PC-9 (cell line): ENCODE measurements around the gene DENND1A.

Source experiments
- EZH2 ChIP-seq: fragments of 200-600 bp; sonication (generic); IDR thresholded peaks from 2 replicates; pipeline ENCODE4 v1.8.0; 2017; ENCODE audit warnings: antibody characterized with exemption, low read depth
- TF ChIP-seq, protein P1 (sequence below): fragments of 200-600 bp; sonication (generic); conservative IDR thresholded peaks from 2 replicates; pipeline ENCODE4 v1.6.1; 2017; ENCODE audit warnings: mixed run types, antibody characterized with exemption, mild to moderate bottlenecking, moderate library complexity

DNA sequence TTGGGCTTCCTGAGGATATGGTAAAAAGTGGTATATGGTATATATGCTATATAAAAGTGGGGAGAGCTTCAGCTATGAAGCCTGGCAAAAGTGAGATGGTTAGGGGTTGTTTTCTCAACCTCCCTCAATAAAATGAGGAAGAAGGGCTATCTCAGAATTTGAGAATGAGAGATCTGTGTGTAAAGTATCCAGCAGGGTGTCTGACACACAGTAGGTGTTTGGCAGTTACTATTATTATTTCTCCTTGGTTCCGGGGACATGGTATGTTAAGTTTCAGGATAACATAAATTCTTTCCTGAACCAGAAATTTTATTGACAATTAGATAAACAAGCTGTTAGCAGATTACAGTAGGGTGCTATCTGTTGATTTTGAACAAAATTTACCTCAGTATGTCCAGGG, 94.1 kb downstream of the DENND1A start:
- TF ChIP-seq, protein P1, sequence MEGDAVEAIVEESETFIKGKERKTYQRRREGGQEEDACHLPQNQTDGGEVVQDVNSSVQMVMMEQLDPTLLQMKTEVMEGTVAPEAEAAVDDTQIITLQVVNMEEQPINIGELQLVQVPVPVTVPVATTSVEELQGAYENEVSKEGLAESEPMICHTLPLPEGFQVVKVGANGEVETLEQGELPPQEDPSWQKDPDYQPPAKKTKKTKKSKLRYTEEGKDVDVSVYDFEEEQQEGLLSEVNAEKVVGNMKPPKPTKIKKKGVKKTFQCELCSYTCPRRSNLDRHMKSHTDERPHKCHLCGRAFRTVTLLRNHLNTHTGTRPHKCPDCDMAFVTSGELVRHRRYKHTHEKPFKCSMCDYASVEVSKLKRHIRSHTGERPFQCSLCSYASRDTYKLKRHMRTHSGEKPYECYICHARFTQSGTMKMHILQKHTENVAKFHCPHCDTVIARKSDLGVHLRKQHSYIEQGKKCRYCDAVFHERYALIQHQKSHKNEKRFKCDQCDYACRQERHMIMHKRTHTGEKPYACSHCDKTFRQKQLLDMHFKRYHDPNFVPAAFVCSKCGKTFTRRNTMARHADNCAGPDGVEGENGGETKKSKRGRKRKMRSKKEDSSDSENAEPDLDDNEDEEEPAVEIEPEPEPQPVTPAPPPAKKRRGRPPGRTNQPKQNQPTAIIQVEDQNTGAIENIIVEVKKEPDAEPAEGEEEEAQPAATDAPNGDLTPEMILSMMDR: no peak
- TF ChIP-seq EZH2: no peak
